Measurements from ENCODE around the gene SCN1B.

Gene SCN1B

DNA sequence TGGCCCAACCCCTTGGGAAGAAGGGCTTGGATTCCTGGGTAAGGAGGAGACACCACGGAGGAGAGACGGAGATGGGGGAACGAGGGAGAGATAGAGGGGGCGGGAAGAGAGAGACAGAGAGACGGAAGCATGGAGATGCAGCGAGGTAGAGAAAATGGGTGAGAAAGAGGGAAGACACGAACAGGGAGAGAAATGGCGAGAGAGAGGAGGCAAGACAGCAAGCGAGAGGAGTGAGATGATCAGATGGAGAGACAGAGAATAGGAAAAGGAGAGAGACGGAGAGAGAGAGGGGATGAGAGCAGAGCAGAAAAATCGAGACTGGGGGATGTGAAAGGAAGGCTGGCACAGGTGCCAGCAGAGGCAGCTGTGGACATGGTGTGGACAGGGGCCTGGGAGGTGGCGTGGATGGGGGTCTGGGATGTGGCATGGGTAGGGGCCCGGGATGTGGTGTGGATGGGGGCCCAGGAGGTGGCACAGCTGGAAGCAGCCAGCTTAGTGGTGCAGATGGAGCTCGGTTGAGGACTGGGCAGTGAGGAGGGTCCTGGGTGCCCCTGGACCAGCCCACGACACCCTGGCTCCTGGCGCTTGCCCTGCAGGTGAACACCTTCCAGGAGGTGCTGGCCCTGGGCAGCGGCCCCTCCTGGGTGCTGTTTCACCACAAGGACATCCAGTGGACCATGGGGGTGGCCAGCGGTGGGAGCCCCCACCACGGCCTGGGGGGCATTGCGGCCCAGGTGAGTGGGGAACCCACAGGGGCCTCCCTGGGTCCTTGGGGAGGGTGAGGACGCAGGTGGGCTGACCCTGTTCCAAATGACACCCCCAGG lies 45.1 kb downstream of the SCN1B start:
- TF ChIP-seq, protein P1, sequence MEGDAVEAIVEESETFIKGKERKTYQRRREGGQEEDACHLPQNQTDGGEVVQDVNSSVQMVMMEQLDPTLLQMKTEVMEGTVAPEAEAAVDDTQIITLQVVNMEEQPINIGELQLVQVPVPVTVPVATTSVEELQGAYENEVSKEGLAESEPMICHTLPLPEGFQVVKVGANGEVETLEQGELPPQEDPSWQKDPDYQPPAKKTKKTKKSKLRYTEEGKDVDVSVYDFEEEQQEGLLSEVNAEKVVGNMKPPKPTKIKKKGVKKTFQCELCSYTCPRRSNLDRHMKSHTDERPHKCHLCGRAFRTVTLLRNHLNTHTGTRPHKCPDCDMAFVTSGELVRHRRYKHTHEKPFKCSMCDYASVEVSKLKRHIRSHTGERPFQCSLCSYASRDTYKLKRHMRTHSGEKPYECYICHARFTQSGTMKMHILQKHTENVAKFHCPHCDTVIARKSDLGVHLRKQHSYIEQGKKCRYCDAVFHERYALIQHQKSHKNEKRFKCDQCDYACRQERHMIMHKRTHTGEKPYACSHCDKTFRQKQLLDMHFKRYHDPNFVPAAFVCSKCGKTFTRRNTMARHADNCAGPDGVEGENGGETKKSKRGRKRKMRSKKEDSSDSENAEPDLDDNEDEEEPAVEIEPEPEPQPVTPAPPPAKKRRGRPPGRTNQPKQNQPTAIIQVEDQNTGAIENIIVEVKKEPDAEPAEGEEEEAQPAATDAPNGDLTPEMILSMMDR (IDR thresholded peaks at IDR 0.05; ENCODE audit: poor library complexity, severe bottlenecking) = no peak
- no peaks in the 10 kb centered on the region for H3K36me3 ChIP-seq (ENCODE audit: low read depth)
- H3K27ac ChIP-seq (ENCODE audit: poor library complexity, severe bottlenecking) = no peak overlapping the region
- no peak overlapping the region for H3K4me3 ChIP-seq (ENCODE audit: severe bottlenecking)
- ATAC-seq (ENCODE audit: low read depth) = no peak
- no peaks in the 10 kb centered on the region for H3K4me1 ChIP-seq (ENCODE audit: insufficient read depth, poor library complexity, severe bottlenecking)
- DNase-seq (ENCODE audit: low spot score) = no peak
- no peaks in the 10 kb centered on the region for H3K9me3 ChIP-seq (ENCODE audit: severe bottlenecking)
- no peaks in the 10 kb centered on the region for H3K27me3 ChIP-seq (ENCODE audit: insufficient read depth, poor library complexity, severe bottlenecking)

GRCh38 chr19:35076026-35076370 lies 45.7 kb downstream of the SCN1B start:
- Histone ChIP-seq H3K36me3 (ENCODE audit: low read depth) (no peaks in the 10 kb centered on the region), H3K4me1 (ENCODE audit: insufficient read depth, poor library complexity, severe bottlenecking) (no peaks in the 10 kb centered on the region), H3K4me3 (ENCODE audit: severe bottlenecking) (no peak overlapping the region), H3K27ac (ENCODE audit: poor library complexity, severe bottlenecking) (no peak overlapping the region), H3K27me3 (ENCODE audit: insufficient read depth, poor library complexity, severe bottlenecking) (no peaks in the 10 kb centered on the region), H3K9me3 (ENCODE audit: severe bottlenecking) (no peaks in the 10 kb centered on the region)
- DNase-seq (ENCODE audit: low spot score) (no peak), ATAC-seq (ENCODE audit: low read depth) (no peak; the same call in 2 of the 3 replicates)
- TF ChIP-seq, protein P1 (IDR thresholded peaks at IDR 0.05; ENCODE audit: poor library complexity, severe bottlenecking) = no peak

GRCh38 chr19:35076657-35077056 lies 46.4 kb downstream of the SCN1B start:
- Histone ChIP-seq H3K27me3 (ENCODE audit: insufficient read depth, poor library complexity, severe bottlenecking) (no peaks in the 10 kb centered on the region), H3K9me3 (ENCODE audit: severe bottlenecking) (no peaks in the 10 kb centered on the region), H3K36me3 (ENCODE audit: low read depth) (no peaks in the 10 kb centered on the region), H3K4me1 (ENCODE audit: insufficient read depth, poor library complexity, severe bottlenecking) (no peaks in the 10 kb centered on the region), H3K27ac (ENCODE audit: poor library complexity, severe bottlenecking) (no peak overlapping the region), H3K4me3 (ENCODE audit: severe bottlenecking) (no peak overlapping the region)
- TF ChIP-seq, protein P1 (IDR thresholded peaks at IDR 0.05; ENCODE audit: poor library complexity, severe bottlenecking) = no peak
- DNase-seq (ENCODE audit: low spot score) (no peak), ATAC-seq (ENCODE audit: low read depth) (no peak)

GRCh38 chr19:35077411-35078223 lies 47.3 kb downstream of the SCN1B start:
- DNase-seq (ENCODE audit: low spot score) (no peak), ATAC-seq (ENCODE audit: low read depth) (no peak)
- TF ChIP-seq, protein P1 (IDR thresholded peaks at IDR 0.05; ENCODE audit: poor library complexity, severe bottlenecking) = no peak
- Histone ChIP-seq H3K27ac (ENCODE audit: poor library complexity, severe bottlenecking) (no peak overlapping the region), H3K9me3 (ENCODE audit: severe bottlenecking) (no peaks in the 10 kb centered on the region), H3K36me3 (ENCODE audit: low read depth) (no peaks in the 10 kb centered on the region), H3K27me3 (ENCODE audit: insufficient read depth, poor library complexity, severe bottlenecking) (no peaks in the 10 kb centered on the region), H3K4me1 (ENCODE audit: insufficient read depth, poor library complexity, severe bottlenecking) (no peaks in the 10 kb centered on the region), H3K4me3 (ENCODE audit: severe bottlenecking) (no peak overlapping the region)

Data from RWPE2 (cell line).